ENCODE measurements around the gene MAP3K1. TPM values are rescaled to one million over a fixed set of nuclear protein-coding genes. Genes with fewer than 3 reads are reported as not detected.

The MAP3K1 gene
- total RNA-seq, 1 donor from 2014 or later, result 20.0 TPM

- Mint-ChIP-seq H3K27ac (no peak overlapping the region), H3K27me3 (no peaks in the 10 kb centered on the region)
- DNase-seq (ENCODE audit: low spot score, unreplicated experiment), result no peak
Observed at GRCh38 chr5:56783261-56783660, 32.1 kb upstream of the MAP3K1 start.

GRCh38 chr5:56786346-56786745 is 29.0 kb upstream of the MAP3K1 start:
- no peaks in the 10 kb centered on the region for H3K27me3 Mint-ChIP-seq
- H3K4me1 Mint-ChIP-seq (ENCODE audit: low read depth), result no peaks in the 10 kb centered on the region
- no peak for DNase-seq (ENCODE audit: low spot score, unreplicated experiment)
- no peak overlapping the region for H3K27ac Mint-ChIP-seq
- TF ChIP-seq CTCF (IDR thresholded peaks at IDR 0.05; ENCODE audit: unreplicated experiment), result no peak
- H3K36me3 Mint-ChIP-seq (ENCODE audit: insufficient read depth), result no peaks in the 10 kb centered on the region
- no peak overlapping the region for H3K4me3 Mint-ChIP-seq (ENCODE audit: low read depth)
- no peaks in the 10 kb centered on the region for H3K9me3 Mint-ChIP-seq (ENCODE audit: low read depth)

More at GRCh38 chr5:56783261-56783660, 32.1 kb upstream of the MAP3K1 start:
- H3K4me3 Mint-ChIP-seq (ENCODE audit: low read depth), result no peak overlapping the region
- no peaks in the 10 kb centered on the region for H3K4me1 Mint-ChIP-seq (ENCODE audit: low read depth)
- peaks cover 12% of the 10 kb centered on the region for H3K9me3 Mint-ChIP-seq (ENCODE audit: low read depth)
- no peak for TF ChIP-seq CTCF (IDR thresholded peaks at IDR 0.05; ENCODE audit: unreplicated experiment)
- H3K36me3 Mint-ChIP-seq (ENCODE audit: insufficient read depth), result no peaks in the 10 kb centered on the region

DNA sequence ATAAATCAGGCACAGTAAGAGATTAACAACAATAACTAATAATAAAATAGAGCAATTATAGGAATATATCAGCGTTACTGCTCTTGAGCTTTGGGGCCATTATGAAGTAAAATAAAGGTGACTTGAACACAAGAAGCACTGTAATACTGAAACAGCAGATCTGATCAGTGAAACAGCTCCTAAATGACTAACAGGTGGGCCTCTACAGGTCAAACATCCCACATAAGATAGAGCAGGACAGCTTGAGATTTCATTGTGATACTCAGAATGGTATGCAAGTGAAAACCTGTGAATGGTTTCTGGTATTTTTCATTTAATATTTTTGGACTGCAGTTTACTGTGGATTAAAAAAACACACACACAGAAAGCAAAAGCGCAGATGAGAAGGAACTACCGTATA is 24.0 kb upstream of the MAP3K1 start:
- no peaks in the 10 kb centered on the region for H3K4me1 Mint-ChIP-seq (ENCODE audit: low read depth)
- no peaks in the 10 kb centered on the region for H3K27me3 Mint-ChIP-seq

GRCh38 chr5:56798521-56798920 is 16.8 kb upstream of the MAP3K1 start:
- TF ChIP-seq CTCF (IDR thresholded peaks at IDR 0.05; ENCODE audit: unreplicated experiment), result no peak
- H3K4me3 Mint-ChIP-seq (ENCODE audit: low read depth), result no peak overlapping the region
- no peaks in the 10 kb centered on the region for H3K9me3 Mint-ChIP-seq (ENCODE audit: low read depth)
- H3K36me3 Mint-ChIP-seq (ENCODE audit: insufficient read depth), result no peaks in the 10 kb centered on the region
- peaks cover 12% of the 10 kb centered on the region for H3K27me3 Mint-ChIP-seq
- DNase-seq (ENCODE audit: low spot score, unreplicated experiment), result no peak
- peaks cover 35% of the 10 kb centered on the region for H3K4me1 Mint-ChIP-seq (ENCODE audit: low read depth)
- H3K27ac Mint-ChIP-seq, result no peak overlapping the region

More for the DNA sequence above, 24.0 kb upstream of the MAP3K1 start:
- Mint-ChIP-seq H3K27ac (no peak overlapping the region), H3K4me3 (ENCODE audit: low read depth) (no peak overlapping the region), H3K36me3 (ENCODE audit: insufficient read depth) (no peaks in the 10 kb centered on the region), H3K9me3 (ENCODE audit: low read depth) (no peaks in the 10 kb centered on the region)
- DNase-seq (ENCODE audit: low spot score, unreplicated experiment), result no peak
- TF ChIP-seq CTCF (IDR thresholded peaks at IDR 0.05; ENCODE audit: unreplicated experiment), result no peak

GRCh38 chr5:56800186-56800585 is 15.2 kb upstream of the MAP3K1 start:
- Mint-ChIP-seq H3K27ac (no peak overlapping the region), H3K4me1 (ENCODE audit: low read depth) (peaks cover 35% of the 10 kb centered on the region), H3K9me3 (ENCODE audit: low read depth) (no peaks in the 10 kb centered on the region), H3K4me3 (ENCODE audit: low read depth) (no peak overlapping the region), H3K27me3 (peaks cover 20% of the 10 kb centered on the region), H3K36me3 (ENCODE audit: insufficient read depth) (no peaks in the 10 kb centered on the region)
- TF ChIP-seq CTCF (IDR thresholded peaks at IDR 0.05; ENCODE audit: unreplicated experiment), result no peak
- DNase-seq (ENCODE audit: low spot score, unreplicated experiment), result no peak
